HEK293 (cell line): ENCODE results near the gene OR2V2.

Source experiments
- CTCF ChIA-PET: fragments of 350-600 bp; formaldehyde crosslinking; extraction: SDS; loops from one replicate; lab custom pipeline; 2021; ENCODE audit warnings: antibody characterized with exemption; lab: Yijun Ruan, JAX
- POLR2A ChIA-PET: fragments of 300-600 bp; formaldehyde crosslinking; extraction: SDS; loops from one replicate; lab custom pipeline; 2020; ENCODE audit warnings: antibody characterized with exemption, inconsistent platforms; lab: Yijun Ruan, JAX
- H3K27ac ChIP-seq: fragments of 200-500 bp; sonication (Bioruptor generic); 2 replicates; pipeline ENCODE4 v1.5.1; 2014; ENCODE audit warnings: low read depth, low read length, control low read depth, inconsistent platforms; ENCODE audit errors: extremely low read depth
- H3K36me3 ChIP-seq, 2 experiments: fragments of 200-500 bp in 1 of 2; sonication (Bioruptor generic) in 1 of 2; 1 replicate in 1 of 2; 2 replicates in 1 of 2; pipeline ENCODE4 v1.5.1; 2014 to 2017; ENCODE audit warnings: inconsistent platforms in 2 of 2, low read length in 2 of 2; ENCODE audit not compliant: control insufficient read depth in 2 of 2, insufficient read depth in 1 of 2
- H3K4me1 ChIP-seq: fragments of 200-500 bp; sonication (Bioruptor generic); 2 replicates; pipeline ENCODE4 v1.5.1; 2014; ENCODE audit warnings: mild to moderate bottlenecking, low read length, inconsistent platforms; ENCODE audit not compliant: control insufficient read depth, insufficient read depth
- H3K4me3 ChIP-seq: 2 replicates; pipeline ENCODE4 v1.5.1; 2011; ENCODE audit warnings: low read depth, mild to moderate bottlenecking, control low read depth, low read length, moderate library complexity
- H3K9me3 ChIP-seq: fragments of 200-500 bp; sonication (Bioruptor generic); 2 replicates; pipeline ENCODE4 v1.5.1; 2014; ENCODE audit warnings: low read depth, low read length, inconsistent platforms; ENCODE audit not compliant: control insufficient read depth, insufficient read depth
- FEZF1 ChIP-seq: fragments of 450-650 bp; formaldehyde crosslinking; IDR thresholded peaks from 2 replicates; pipeline ENCODE4 v1.5.1; 2016; ENCODE audit warnings: missing biosample characterization, missing genetic modification characterization
- KLF10 ChIP-seq: fragments of 450-650 bp; IDR thresholded peaks from 2 replicates; pipeline ENCODE4 v1.5.1; 2018; ENCODE audit warnings: missing biosample characterization, mild to moderate bottlenecking, missing genetic modification characterization
- KLF16 ChIP-seq: fragments of 450-650 bp; formaldehyde crosslinking; IDR thresholded peaks from 2 replicates; pipeline ENCODE4 v1.5.1; 2017; ENCODE audit warnings: missing biosample characterization, missing genetic modification characterization
- RBAK ChIP-seq: fragments of 450-650 bp; formaldehyde crosslinking; IDR thresholded peaks from 2 replicates; pipeline ENCODE4 v1.5.1; 2016; ENCODE audit warnings: missing biosample characterization, missing genetic modification characterization
- SETDB1 ChIP-seq: IDR thresholded peaks from one replicate; pipeline ENCODE4 v1.6.1; 2017; ENCODE audit warnings: mild to moderate bottlenecking, low read length, moderate library complexity, mixed read lengths; ENCODE audit not compliant: insufficient read length
- ZBTB17 ChIP-seq: fragments of 450-650 bp; formaldehyde crosslinking; IDR thresholded peaks from 2 replicates; pipeline ENCODE4 v1.5.1; 2016; ENCODE audit warnings: missing biosample characterization, missing genetic modification characterization
- ZFP37 ChIP-seq: fragments of 450-650 bp; formaldehyde crosslinking; IDR thresholded peaks from 2 replicates; pipeline ENCODE4 v1.5.1; 2016; ENCODE audit warnings: missing biosample characterization, missing genetic modification characterization
- ZIC2 ChIP-seq: fragments of 450-650 bp; formaldehyde crosslinking; IDR thresholded peaks from 2 replicates; pipeline ENCODE4 v1.5.1; 2016; ENCODE audit warnings: missing biosample characterization, missing genetic modification characterization
- ZNF202 ChIP-seq: fragments of 450-650 bp; formaldehyde crosslinking; IDR thresholded peaks from 2 replicates; pipeline ENCODE4 v1.5.1; 2016; ENCODE audit warnings: missing biosample characterization, missing genetic modification characterization, borderline replicate concordance
- ZNF514 ChIP-seq: fragments of 450-650 bp; formaldehyde crosslinking; IDR thresholded peaks from 2 replicates; pipeline ENCODE4 v1.5.1; 2016; ENCODE audit warnings: missing biosample characterization, missing genetic modification characterization
- ZNF548 ChIP-seq: fragments of 450-650 bp; formaldehyde crosslinking; IDR thresholded peaks from 2 replicates; pipeline ENCODE4 v1.5.1; 2016; ENCODE audit warnings: missing biosample characterization, missing genetic modification characterization
- ZNF623 ChIP-seq: fragments of 450-650 bp; formaldehyde crosslinking; IDR thresholded peaks from 2 replicates; pipeline ENCODE4 v1.5.1; 2016; ENCODE audit warnings: missing biosample characterization, missing genetic modification characterization
- ZNF664 ChIP-seq: fragments of 450-650 bp; formaldehyde crosslinking; IDR thresholded peaks from 2 replicates; pipeline ENCODE4 v1.5.1; 2016; ENCODE audit warnings: missing biosample characterization, missing genetic modification characterization
- ZNF76 ChIP-seq: fragments of 450-650 bp; formaldehyde crosslinking; IDR thresholded peaks from 2 replicates; pipeline ENCODE4; 2016; ENCODE audit warnings: low read depth, missing biosample characterization, missing genetic modification characterization, borderline replicate concordance
- TF ChIP-seq, protein P1 (sequence below): fragments of 450-650 bp; formaldehyde crosslinking; IDR thresholded peaks from 2 replicates; pipeline ENCODE4 v1.5.1; 2016; ENCODE audit warnings: missing biosample characterization, missing genetic modification characterization
- TF ChIP-seq, protein P2 (sequence below): IDR thresholded peaks from 2 replicates; pipeline ENCODE4 v1.6.1; 2011; ENCODE audit warnings: mild to moderate bottlenecking, low read depth, low read length, borderline replicate concordance
- TF ChIP-seq, protein P3 (sequence below): fragments of 450-650 bp; formaldehyde crosslinking; IDR thresholded peaks from 2 replicates; pipeline ENCODE4 v1.5.1; 2016; ENCODE audit warnings: missing biosample characterization, missing genetic modification characterization
- TF ChIP-seq, protein P4 (sequence below): fragments of 450-650 bp; formaldehyde crosslinking; IDR thresholded peaks from 2 replicates; pipeline ENCODE4 v1.5.0; 2017; ENCODE audit warnings: missing biosample characterization, missing genetic modification characterization, borderline replicate concordance

Gene OR2V2

DNA sequence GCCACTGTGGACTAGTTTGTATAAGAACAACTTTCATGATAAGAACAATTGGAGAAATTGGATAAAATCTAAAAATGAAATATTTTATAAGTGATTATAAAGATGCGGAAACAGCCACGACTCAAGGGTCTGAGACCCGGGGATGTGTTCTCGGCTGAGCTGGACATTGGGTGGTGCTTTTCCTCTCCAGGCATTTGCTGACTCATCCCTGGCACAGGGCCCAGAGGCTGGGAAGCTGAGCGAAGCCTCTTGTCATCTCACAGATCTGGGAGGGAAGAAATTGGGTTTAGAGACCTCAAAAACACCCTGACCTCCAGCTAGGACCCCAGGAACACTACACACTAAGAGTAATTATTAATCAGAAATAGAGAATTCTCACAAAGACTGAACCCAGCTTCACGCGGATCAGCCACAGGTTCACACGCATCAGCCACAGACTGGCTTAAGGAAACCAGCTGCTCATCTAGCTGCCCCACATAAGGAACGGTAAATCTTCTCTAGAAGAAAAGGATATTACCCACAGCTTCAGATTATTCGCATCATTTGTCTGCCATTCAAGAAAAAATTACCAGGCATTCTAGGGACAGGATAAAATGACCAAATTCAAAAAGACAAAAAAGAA lies 13.7 kb upstream of the OR2V2 start:
- H3K9me3 ChIP-seq = no peaks in the 10 kb centered on the region
- H3K4me1 ChIP-seq = no peaks in the 10 kb centered on the region
- no peak overlapping the region for H3K27ac ChIP-seq
- CTCF ChIA-PET = interaction anchor here (1.2 kb wide), 1 partner anchor 265 kb away, joined by 3 read pairs; no protein-coding TSS in a partner anchor
- no peak overlapping the region for H3K4me3 ChIP-seq
- no peaks in the 10 kb centered on the region for H3K36me3 ChIP-seq
- TF ChIP-seq, protein P1, sequence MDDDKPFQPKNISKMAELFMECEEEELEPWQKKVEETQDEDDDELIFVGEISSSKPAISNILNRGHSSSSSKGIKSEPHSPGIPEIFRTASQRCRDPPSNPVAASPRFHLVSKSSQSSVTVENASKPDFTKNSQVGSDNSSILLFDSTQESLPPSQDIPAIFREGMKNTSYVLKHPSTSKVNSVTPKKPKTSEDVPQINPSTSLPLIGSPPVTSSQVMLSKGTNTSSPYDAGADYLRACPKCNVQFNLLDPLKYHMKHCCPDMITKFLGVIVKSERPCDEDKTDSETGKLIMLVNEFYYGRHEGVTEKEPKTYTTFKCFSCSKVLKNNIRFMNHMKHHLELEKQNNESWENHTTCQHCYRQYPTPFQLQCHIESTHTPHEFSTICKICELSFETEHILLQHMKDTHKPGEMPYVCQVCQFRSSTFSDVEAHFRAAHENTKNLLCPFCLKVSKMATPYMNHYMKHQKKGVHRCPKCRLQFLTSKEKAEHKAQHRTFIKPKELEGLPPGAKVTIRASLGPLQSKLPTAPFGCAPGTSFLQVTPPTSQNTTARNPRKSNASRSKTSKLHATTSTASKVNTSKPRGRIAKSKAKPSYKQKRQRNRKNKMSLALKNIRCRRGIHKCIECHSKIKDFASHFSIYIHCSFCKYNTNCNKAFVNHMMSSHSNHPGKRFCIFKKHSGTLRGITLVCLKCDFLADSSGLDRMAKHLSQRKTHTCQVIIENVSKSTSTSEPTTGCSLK = no peak
- TF ChIP-seq RBAK (peak; percentile 98), FEZF1 (tag by site-specific recombination) (0 out of 2 replicates have a peak, but pooled peaks have one; percentile 26), ZFP37 (0 out of 2 replicates have a peak, but pooled peaks have one; percentile 35), ZBTB17 (tag by site-specific recombination) (0 out of 2 replicates have a peak, but pooled peaks have one; percentile 21)
- POLR2A ChIA-PET = no interaction called here

DNA sequence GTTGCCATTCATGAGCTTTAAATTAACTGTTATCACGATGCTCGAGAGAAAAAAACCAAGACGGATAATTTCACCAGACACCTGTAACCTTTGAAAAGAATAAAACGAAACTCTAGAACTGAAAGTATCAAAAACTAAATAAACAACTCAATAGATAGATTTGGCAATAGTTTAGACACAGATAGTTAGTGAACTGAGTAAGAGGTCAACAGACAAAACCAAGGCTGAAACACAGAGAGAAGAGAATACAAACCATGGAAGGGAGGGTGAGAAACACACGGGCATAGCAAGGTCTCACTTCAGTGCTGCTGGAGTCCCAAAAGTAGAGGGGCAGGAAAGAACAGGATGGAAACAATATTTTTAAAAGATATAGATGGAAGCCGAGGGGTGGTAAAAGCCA lies 13.1 kb upstream of the OR2V2 start:
- Histone ChIP-seq H3K36me3 (no peaks in the 10 kb centered on the region), H3K4me1 (no peaks in the 10 kb centered on the region), H3K27ac (no peak overlapping the region), H3K4me3 (no peak overlapping the region)
- ChIA-PET POLR2A (no interaction called here), CTCF (interaction anchor here (1.2 kb wide), 1 partner anchor 266 kb away, joined by 3 read pairs; no protein-coding TSS in a partner anchor)
- no peak for TF ChIP-seq ZNF202 (tag by site-specific recombination)
- TF ChIP-seq ZNF514 = no peak
- no peak for TF ChIP-seq ZNF548
- TF ChIP-seq ZNF623 (tag by site-specific recombination) = no peak
- TF ChIP-seq ZNF664 (tag by site-specific recombination) = no peak
- no peak for TF ChIP-seq KLF10
- no peak for TF ChIP-seq ZIC2 (tag by site-specific recombination)
- TF ChIP-seq, protein P2, sequence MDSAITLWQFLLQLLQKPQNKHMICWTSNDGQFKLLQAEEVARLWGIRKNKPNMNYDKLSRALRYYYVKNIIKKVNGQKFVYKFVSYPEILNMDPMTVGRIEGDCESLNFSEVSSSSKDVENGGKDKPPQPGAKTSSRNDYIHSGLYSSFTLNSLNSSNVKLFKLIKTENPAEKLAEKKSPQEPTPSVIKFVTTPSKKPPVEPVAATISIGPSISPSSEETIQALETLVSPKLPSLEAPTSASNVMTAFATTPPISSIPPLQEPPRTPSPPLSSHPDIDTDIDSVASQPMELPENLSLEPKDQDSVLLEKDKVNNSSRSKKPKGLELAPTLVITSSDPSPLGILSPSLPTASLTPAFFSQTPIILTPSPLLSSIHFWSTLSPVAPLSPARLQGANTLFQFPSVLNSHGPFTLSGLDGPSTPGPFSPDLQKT = no peak
- TF ChIP-seq, all 188 proteins: peak for 0
- H3K9me3 ChIP-seq = no peaks in the 10 kb centered on the region

DNA sequence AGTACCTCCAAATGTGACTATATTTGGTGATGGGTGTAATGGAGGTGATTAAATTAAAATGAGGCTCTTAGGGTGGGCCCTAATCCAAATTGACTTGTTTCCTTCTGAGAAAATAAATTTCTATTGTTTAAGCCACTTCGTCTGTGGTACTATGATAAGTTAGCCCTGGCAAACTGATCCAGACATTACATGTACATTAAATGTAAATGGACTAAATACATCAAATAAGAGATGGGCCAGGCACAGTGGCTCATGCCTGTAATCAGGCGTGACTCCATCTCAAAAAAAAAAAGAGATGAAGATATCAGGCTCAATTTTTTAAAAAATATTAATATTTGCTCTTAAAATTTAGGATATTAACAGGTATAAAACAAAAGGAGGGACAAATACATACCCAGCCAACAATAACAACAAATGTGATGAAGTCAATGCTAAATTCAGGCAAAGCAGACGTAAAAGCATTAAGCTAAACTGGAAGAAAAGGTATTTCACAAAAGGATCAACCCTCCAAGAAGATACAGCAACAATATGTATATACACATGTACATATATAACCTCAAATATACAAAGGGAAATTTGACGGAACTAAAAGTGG lies 10.9 kb upstream of the OR2V2 start:
- no peaks in the 10 kb centered on the region for H3K9me3 ChIP-seq
- no peaks in the 10 kb centered on the region for H3K36me3 ChIP-seq
- POLR2A ChIA-PET = no interaction called here
- no peak for TF ChIP-seq KLF16
- TF ChIP-seq, all 188 proteins: peak for 0
- no peak overlapping the region for H3K27ac ChIP-seq
- no peaks in the 10 kb centered on the region for H3K4me1 ChIP-seq
- H3K4me3 ChIP-seq = no peak overlapping the region
- CTCF ChIA-PET = no interaction called here

DNA sequence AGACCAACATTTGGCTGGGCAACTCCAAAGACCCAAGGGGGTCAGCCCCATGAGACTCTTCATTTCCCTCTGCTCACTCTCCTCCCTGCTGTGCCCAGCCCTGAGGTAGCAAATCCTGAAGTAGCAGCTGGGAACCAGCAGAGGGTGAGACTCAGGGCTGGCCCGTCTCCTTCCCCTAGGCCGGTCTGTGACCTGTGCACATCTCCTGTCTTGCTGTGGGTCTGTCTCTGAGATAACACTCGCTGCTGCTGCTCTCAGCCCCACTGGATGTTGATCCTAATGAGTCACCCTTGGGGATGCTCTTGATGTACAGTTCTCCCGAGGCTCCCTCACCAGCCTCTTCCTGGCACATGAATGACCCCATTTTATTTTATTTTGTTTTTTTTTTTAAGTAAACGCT lies 9.1 kb upstream of the OR2V2 start:
- TF ChIP-seq, protein P3, sequence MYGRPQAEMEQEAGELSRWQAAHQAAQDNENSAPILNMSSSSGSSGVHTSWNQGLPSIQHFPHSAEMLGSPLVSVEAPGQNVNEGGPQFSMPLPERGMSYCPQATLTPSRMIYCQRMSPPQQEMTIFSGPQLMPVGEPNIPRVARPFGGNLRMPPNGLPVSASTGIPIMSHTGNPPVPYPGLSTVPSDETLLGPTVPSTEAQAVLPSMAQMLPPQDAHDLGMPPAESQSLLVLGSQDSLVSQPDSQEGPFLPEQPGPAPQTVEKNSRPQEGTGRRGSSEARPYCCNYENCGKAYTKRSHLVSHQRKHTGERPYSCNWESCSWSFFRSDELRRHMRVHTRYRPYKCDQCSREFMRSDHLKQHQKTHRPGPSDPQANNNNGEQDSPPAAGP (tag by site-specific recombination) = no peak
- TF ChIP-seq, protein P4, sequence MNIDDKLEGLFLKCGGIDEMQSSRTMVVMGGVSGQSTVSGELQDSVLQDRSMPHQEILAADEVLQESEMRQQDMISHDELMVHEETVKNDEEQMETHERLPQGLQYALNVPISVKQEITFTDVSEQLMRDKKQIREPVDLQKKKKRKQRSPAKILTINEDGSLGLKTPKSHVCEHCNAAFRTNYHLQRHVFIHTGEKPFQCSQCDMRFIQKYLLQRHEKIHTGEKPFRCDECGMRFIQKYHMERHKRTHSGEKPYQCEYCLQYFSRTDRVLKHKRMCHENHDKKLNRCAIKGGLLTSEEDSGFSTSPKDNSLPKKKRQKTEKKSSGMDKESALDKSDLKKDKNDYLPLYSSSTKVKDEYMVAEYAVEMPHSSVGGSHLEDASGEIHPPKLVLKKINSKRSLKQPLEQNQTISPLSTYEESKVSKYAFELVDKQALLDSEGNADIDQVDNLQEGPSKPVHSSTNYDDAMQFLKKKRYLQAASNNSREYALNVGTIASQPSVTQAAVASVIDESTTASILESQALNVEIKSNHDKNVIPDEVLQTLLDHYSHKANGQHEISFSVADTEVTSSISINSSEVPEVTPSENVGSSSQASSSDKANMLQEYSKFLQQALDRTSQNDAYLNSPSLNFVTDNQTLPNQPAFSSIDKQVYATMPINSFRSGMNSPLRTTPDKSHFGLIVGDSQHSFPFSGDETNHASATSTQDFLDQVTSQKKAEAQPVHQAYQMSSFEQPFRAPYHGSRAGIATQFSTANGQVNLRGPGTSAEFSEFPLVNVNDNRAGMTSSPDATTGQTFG (tag by site-specific recombination) = no peak
- TF ChIP-seq ZFP37 (no peak), ZNF76 (tag by site-specific recombination) (no peak), SETDB1 (no peak)
- CTCF ChIA-PET = interaction anchor here (0.6 to 1.4 kb wide), 3 partner anchors 13 to 1130 kb away, joined by 3 to 5 read pairs (median 3); no protein-coding TSS in a partner anchor
- Histone ChIP-seq H3K27ac (no peak overlapping the region), H3K4me1 (no peaks in the 10 kb centered on the region), H3K36me3 (no peaks in the 10 kb centered on the region), H3K4me3 (no peak overlapping the region), H3K9me3 (no peaks in the 10 kb centered on the region)
- POLR2A ChIA-PET = no interaction called here
